ENCODE results near the gene ACVR1B. TPM values are rescaled to one million over a fixed set of nuclear protein-coding genes. Genes with fewer than 3 reads are reported as not detected.

The ACVR1B gene
- total and polyA plus RNA-seq, 2 experiments from 2014 or later: 5.7 to 22.4 TPM

- Histone ChIP-seq H3K79me2 (no peaks in the 10 kb centered on the region), H3K36me3 (replicated peaks; ENCODE audit: insufficient read depth, low read depth) (no peaks in the 10 kb centered on the region), H3K9me2 (replicated peaks; ENCODE audit: insufficient read depth) (no peaks in the 10 kb centered on the region), H4K20me1 (ENCODE audit: insufficient read depth, poor library complexity, severe bottlenecking) (no peaks in the 10 kb centered on the region), H3K4me1 (ENCODE audit: insufficient read depth) (peaks cover 31% of the 10 kb centered on the region), H3K4me2 (no peak overlapping the region), H3K27ac (no peak overlapping the region), H3K9me3 (ENCODE audit: low read depth) (no peaks in the 10 kb centered on the region), H3K4me3 (no peak overlapping the region), H3K27me3 (no peaks in the 10 kb centered on the region), H2AFZ (no peak overlapping the region)
- no peak for DNase-seq (ENCODE audit: low spot score)
- no peak for TF ChIP-seq EZH2phosphoT487 (IDR thresholded peaks at IDR 0.05; ENCODE audit: low read depth, severe bottlenecking, unreplicated experiment)
- no peak for TF ChIP-seq CTCF (IDR thresholded peaks at IDR 0.05; ENCODE audit: poor library complexity)
- no peak for TF ChIP-seq EZH2 (IDR thresholded peaks at IDR 0.05; ENCODE audit: borderline replicate concordance)
- 97% methylated on average over 17 of the region's 17 CpGs for WGBS (ENCODE audit: low lambda C conversion rate, missing lambda C conversion rate)
Observed at GRCh38 chr12:51914034-51914923, 37.2 kb upstream of the ACVR1B start.

DNA sequence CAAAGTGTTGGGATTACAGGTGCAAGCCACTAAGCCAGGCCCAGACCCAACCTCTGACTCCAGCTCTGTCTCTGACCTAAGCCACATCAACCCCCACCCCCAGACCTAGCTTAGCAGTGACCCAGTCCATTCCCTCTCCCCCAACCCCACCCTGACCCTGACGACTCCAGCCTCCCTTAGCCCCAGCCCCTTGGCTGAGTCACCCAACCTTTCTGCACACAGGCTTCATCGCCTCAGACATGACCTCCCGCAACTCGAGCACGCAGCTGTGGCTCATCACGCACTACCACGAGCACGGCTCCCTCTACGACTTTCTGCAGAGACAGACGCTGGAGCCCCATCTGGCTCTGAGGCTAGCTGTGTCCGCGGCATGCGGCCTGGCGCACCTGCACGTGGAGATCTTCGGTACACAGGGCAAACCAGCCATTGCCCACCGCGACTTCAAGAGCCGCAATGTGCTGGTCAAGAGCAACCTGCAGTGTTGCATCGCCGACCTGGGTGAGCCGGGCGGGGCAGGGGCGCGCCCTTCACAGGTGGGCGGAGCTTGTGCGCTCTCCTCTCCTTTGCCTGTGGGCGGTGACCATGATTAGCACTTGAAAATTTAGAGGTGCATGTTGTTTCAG lies 36.4 kb upstream of the ACVR1B start:
- DNase-seq (ENCODE audit: low spot score): no peak
- Histone ChIP-seq H3K79me2 (no peaks in the 10 kb centered on the region), H3K27ac (no peak overlapping the region), H3K4me1 (ENCODE audit: insufficient read depth) (peaks cover 31% of the 10 kb centered on the region), H3K27me3 (no peaks in the 10 kb centered on the region), H3K9me3 (ENCODE audit: low read depth) (no peaks in the 10 kb centered on the region), H3K4me3 (no peak overlapping the region), H2AFZ (no peak overlapping the region), H4K20me1 (ENCODE audit: insufficient read depth, poor library complexity, severe bottlenecking) (no peaks in the 10 kb centered on the region), H3K36me3 (replicated peaks; ENCODE audit: insufficient read depth, low read depth) (no peaks in the 10 kb centered on the region), H3K4me2 (no peak overlapping the region), H3K9me2 (replicated peaks; ENCODE audit: insufficient read depth) (no peaks in the 10 kb centered on the region)
- 85% methylated on average over 28 of the region's 28 CpGs for WGBS (ENCODE audit: low lambda C conversion rate, missing lambda C conversion rate)
- TF ChIP-seq EZH2 (IDR thresholded peaks at IDR 0.05; ENCODE audit: borderline replicate concordance) (no peak), EZH2phosphoT487 (IDR thresholded peaks at IDR 0.05; ENCODE audit: low read depth, severe bottlenecking, unreplicated experiment) (no peak), CTCF (IDR thresholded peaks at IDR 0.05; ENCODE audit: poor library complexity) (no peak)

DNA sequence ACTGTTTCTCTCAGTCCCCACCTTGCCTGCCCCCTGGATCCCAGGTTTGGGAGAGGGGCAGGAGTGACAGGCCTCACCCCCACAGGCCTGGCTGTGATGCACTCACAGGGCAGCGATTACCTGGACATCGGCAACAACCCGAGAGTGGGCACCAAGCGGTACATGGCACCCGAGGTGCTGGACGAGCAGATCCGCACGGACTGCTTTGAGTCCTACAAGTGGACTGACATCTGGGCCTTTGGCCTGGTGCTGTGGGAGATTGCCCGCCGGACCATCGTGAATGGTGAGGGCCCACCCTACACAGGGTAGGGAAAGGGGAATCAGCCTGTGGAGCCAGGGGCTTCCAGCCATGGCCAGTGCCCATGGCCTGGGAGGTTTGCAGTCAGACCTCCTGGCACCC lies 35.5 kb upstream of the ACVR1B start:
- Histone ChIP-seq H3K9me3 (ENCODE audit: low read depth) (no peaks in the 10 kb centered on the region), H3K4me1 (ENCODE audit: insufficient read depth) (peaks cover 25% of the 10 kb centered on the region), H3K27ac (no peak overlapping the region), H3K4me2 (no peak overlapping the region), H3K4me3 (no peak overlapping the region), H4K20me1 (ENCODE audit: insufficient read depth, poor library complexity, severe bottlenecking) (no peaks in the 10 kb centered on the region), H3K9me2 (replicated peaks; ENCODE audit: insufficient read depth) (no peaks in the 10 kb centered on the region), H3K27me3 (no peaks in the 10 kb centered on the region), H2AFZ (no peak overlapping the region), H3K79me2 (no peaks in the 10 kb centered on the region), H3K36me3 (replicated peaks; ENCODE audit: insufficient read depth, low read depth) (no peaks in the 10 kb centered on the region)
- TF ChIP-seq EZH2phosphoT487 (IDR thresholded peaks at IDR 0.05; ENCODE audit: low read depth, severe bottlenecking, unreplicated experiment): no peak
- TF ChIP-seq CTCF (IDR thresholded peaks at IDR 0.05; ENCODE audit: poor library complexity): no peak
- no peak for TF ChIP-seq EZH2 (IDR thresholded peaks at IDR 0.05; ENCODE audit: borderline replicate concordance)
- 97% methylated on average over 11 of the region's 11 CpGs for WGBS (ENCODE audit: low lambda C conversion rate, missing lambda C conversion rate)
- DNase-seq (ENCODE audit: low spot score): no peak
